ENCODE results near the gene LPIN3.

GRCh38 chr20:41364967-41365765 is 24.5 kb downstream of the LPIN3 start:
- TF ChIP-seq CTCF (IDR thresholded peaks at IDR 0.05) (no peak), POLR2AphosphoS5 (IDR thresholded peaks at IDR 0.05) (no peak), POLR2A (IDR thresholded peaks at IDR 0.05) (no peak), EP300 (IDR thresholded peaks at IDR 0.05) (no peak)
